AG10803 (cell line): Measurements from ENCODE around the gene HIF1A.

Experiments used
- DNase-seq: peaks from one replicate; pipeline ENCODE4 v3.0.0; 2010; ENCODE audit warnings: low read depth
- H3K4me3 ChIP-seq: 2 replicates; pipeline ENCODE4 v1.5.1; 2011; ENCODE audit warnings: mild to moderate bottlenecking, low read length, control low read depth
- CTCF ChIP-seq: conservative IDR thresholded peaks from 2 replicates; pipeline ENCODE4 v1.5.1; 2011; ENCODE audit warnings: mild to moderate bottlenecking, low read length, control low read depth, inconsistent platforms

HIF1A gene

GRCh38 chr14:61764342-61765122, 69.2 kb downstream of the HIF1A start:
- no peak for TF ChIP-seq CTCF
- DNase-seq = no peak
- peak overlapping the region; percentile 24 for H3K4me3 ChIP-seq

- no peak for DNase-seq
Observed at GRCh38 chr14:61765225-61765943, 70.1 kb downstream of the HIF1A start.

GRCh38 chr14:61766151-61766550, 70.8 kb downstream of the HIF1A start:
- DNase-seq = no peak
- TF ChIP-seq CTCF = no peak
- H3K4me3 ChIP-seq = no peak overlapping the region

More at GRCh38 chr14:61765225-61765943, 70.1 kb downstream of the HIF1A start:
- TF ChIP-seq CTCF = no peak
- H3K4me3 ChIP-seq = no peak overlapping the region

GRCh38 chr14:61768240-61768639, 72.9 kb downstream of the HIF1A start:
- DNase-seq = no peak
- H3K4me3 ChIP-seq = no peak overlapping the region
- TF ChIP-seq CTCF = no peak

- DNase-seq = no peak
- TF ChIP-seq CTCF = no peak
- no peak overlapping the region for H3K4me3 ChIP-seq
Observed at GRCh38 chr14:61769893-61770292, 74.6 kb downstream of the HIF1A start.

GRCh38 chr14:61774861-61775260, 79.5 kb downstream of the HIF1A start:
- TF ChIP-seq CTCF = no peak
- no peak overlapping the region for H3K4me3 ChIP-seq
- peak; percentile 40 for DNase-seq

GRCh38 chr14:61780125-61780524, 84.8 kb downstream of the HIF1A start:
- TF ChIP-seq CTCF = no peak
- DNase-seq = no peak
- no peak overlapping the region for H3K4me3 ChIP-seq
